Measurements from ENCODE around the gene CDC42BPB. TPM values are rescaled to one million over a fixed set of nuclear protein-coding genes. Genes with fewer than 3 reads are reported as not detected.

CDC42BPB gene
- total RNA-seq, 1 donor from 2014 or later = 99.6 TPM

GRCh38 chr14:102918438-102918837 is 138.9 kb downstream of the CDC42BPB start:
- no peak for DNase-seq (ENCODE audit: low spot score)

- DNase-seq (ENCODE audit: low spot score) = no peak
Measured at GRCh38 chr14:102917469-102918211, 139.7 kb downstream of the CDC42BPB start.

GRCh38 chr14:102917056-102917385 is 140.3 kb downstream of the CDC42BPB start:
- DNase-seq (ENCODE audit: low spot score) = no peak

GRCh38 chr14:102916347-102917055 is 140.8 kb downstream of the CDC42BPB start:
- DNase-seq (ENCODE audit: low spot score) = no peak

GRCh38 chr14:102915292-102916110 is 141.8 kb downstream of the CDC42BPB start:
- DNase-seq (ENCODE audit: low spot score) = no peak

GRCh38 chr14:102914474-102915291 is 142.7 kb downstream of the CDC42BPB start:
- no peak for DNase-seq (ENCODE audit: low spot score)

- no peak for DNase-seq (ENCODE audit: low spot score)
Measured at GRCh38 chr14:102913341-102914211, 143.8 kb downstream of the CDC42BPB start.

- DNase-seq (ENCODE audit: low spot score) = no peak
Measured at GRCh38 chr14:102911991-102912761, 145.2 kb downstream of the CDC42BPB start.

GRCh38 chr14:102911541-102911951 is 145.8 kb downstream of the CDC42BPB start:
- DNase-seq (ENCODE audit: low spot score) = no peak

- DNase-seq (ENCODE audit: low spot score) = no peak
Measured at GRCh38 chr14:102910442-102910841, 146.9 kb downstream of the CDC42BPB start.

GRCh38 chr14:102909911-102910310 is 147.4 kb downstream of the CDC42BPB start:
- DNase-seq (ENCODE audit: low spot score) = no peak

GRCh38 chr14:102909462-102909861 is 147.9 kb downstream of the CDC42BPB start:
- DNase-seq (ENCODE audit: low spot score) = no peak

- no peak for DNase-seq (ENCODE audit: low spot score)
Measured at GRCh38 chr14:102908766-102909455, 148.4 kb downstream of the CDC42BPB start.

GRCh38 chr14:102907980-102908730 is 149.2 kb downstream of the CDC42BPB start:
- no peak for DNase-seq (ENCODE audit: low spot score)

- DNase-seq (ENCODE audit: low spot score) = no peak
Measured at GRCh38 chr14:102907303-102907844, 150.0 kb downstream of the CDC42BPB start.

- no peak for DNase-seq (ENCODE audit: low spot score)
Measured at GRCh38 chr14:102906616-102907302, 150.6 kb downstream of the CDC42BPB start.
